Cardiac muscle cell (in vitro differentiated cells and primary cell): Measurements from ENCODE around the gene ACE. TPM values are rescaled to one million over a fixed set of nuclear protein-coding genes. Genes with fewer than 3 reads are reported as not detected.

Experiments used
- DNase-seq, 2 donors: peaks; one replicate each; pipeline versions ENCODE4 v3.0.0 to v3.0.0-alpha.2; 2010 to 2017; ENCODE audit warnings: low read depth in 1 of 2, low spot score in 1 of 2
- H3K27ac ChIP-seq: fragments of 200-600 bp; sonication (generic); 2 replicates; pipeline ENCODE4 v1.5.1; 2016
- H3K27me3 ChIP-seq: fragments of 200-600 bp; sonication (generic); 2 replicates; pipeline ENCODE4 v1.6.0; 2016; ENCODE audit warnings: control low read depth
- H3K36me3 ChIP-seq: fragments of 200-600 bp; sonication (generic); 2 replicates; pipeline ENCODE4 v1.5.1; 2016; ENCODE audit warnings: control low read depth
- H3K4me1 ChIP-seq: fragments of 200-600 bp; sonication (generic); 2 replicates; pipeline ENCODE4 v1.8.1; 2017; ENCODE audit warnings: low read depth, mild to moderate bottlenecking, mixed run types
- H3K4me3 ChIP-seq: fragments of 200-600 bp; sonication (generic); 2 replicates; pipeline ENCODE4 v1.5.1; 2016; ENCODE audit warnings: mild to moderate bottlenecking
- H3K9me3 ChIP-seq: fragments of 200-600 bp; sonication (generic); 2 replicates; pipeline ENCODE4 v1.5.1; 2017; ENCODE audit warnings: low read depth, mild to moderate bottlenecking, control low read depth
- CTCF ChIP-seq: IDR thresholded peaks from 2 replicates; pipeline ENCODE4 v1.5.1; 2012; ENCODE audit warnings: low read depth, mild to moderate bottlenecking, low read length
- polyA plus RNA-seq: library from polyadenylated mRNA; unstranded; fragments of >200 nt; fragmentation: Nextera tagmentation; extraction: Ambion mirVana; gene quantifications from 2 replicates; pipeline ENCODE4 v1.2.1, GENCODE V29; 2016
- total RNA-seq: library from RNA; depleted of rRNA; stranded (reverse); fragments of >200 nt; gene quantifications from 2 replicates; pipeline ENCODE4 v1.2.3, GENCODE V29; 2016

The ACE gene
- total and polyA plus RNA-seq, 2 experiments from 2014 or later, result 1.8 to 3.2 TPM

GRCh38 chr17:63433746-63434591 is 42.9 kb upstream of the ACE start:
- Histone ChIP-seq H3K9me3 (no peaks in the 10 kb centered on the region), H3K4me3 (no peak overlapping the region), H3K4me1 (peaks cover 5% of the 10 kb centered on the region), H3K27me3 (no peaks in the 10 kb centered on the region), H3K36me3 (no peaks in the 10 kb centered on the region), H3K27ac (no peak overlapping the region)
- no peak for TF ChIP-seq CTCF
- peak in 1 of 2 donors; percentile 96 for DNase-seq

GRCh38 chr17:63434951-63435571 is 41.8 kb upstream of the ACE start:
- H3K27ac ChIP-seq, result no peak overlapping the region
- H3K4me1 ChIP-seq, result peaks cover 5% of the 10 kb centered on the region
- H3K27me3 ChIP-seq, result no peaks in the 10 kb centered on the region
- H3K36me3 ChIP-seq, result no peaks in the 10 kb centered on the region
- peak in 1 of 2 donors; percentile 47 for DNase-seq
- H3K4me3 ChIP-seq, result no peak overlapping the region
- TF ChIP-seq CTCF, result peak; percentile 36
- H3K9me3 ChIP-seq, result no peaks in the 10 kb centered on the region

- Histone ChIP-seq H3K4me3 (no peak overlapping the region), H3K4me1 (peaks cover 5% of the 10 kb centered on the region), H3K9me3 (no peaks in the 10 kb centered on the region), H3K27ac (no peak overlapping the region), H3K36me3 (no peaks in the 10 kb centered on the region), H3K27me3 (no peaks in the 10 kb centered on the region)
- TF ChIP-seq CTCF, result no peak
- DNase-seq, result no peak
Measured at GRCh38 chr17:63435681-63436522, 41.0 kb upstream of the ACE start.

GRCh38 chr17:63436523-63437110 is 40.2 kb upstream of the ACE start:
- H3K27ac ChIP-seq, result no peak overlapping the region
- H3K27me3 ChIP-seq, result no peaks in the 10 kb centered on the region
- H3K9me3 ChIP-seq, result no peaks in the 10 kb centered on the region
- H3K36me3 ChIP-seq, result no peaks in the 10 kb centered on the region
- peak; percentile 26 for TF ChIP-seq CTCF
- H3K4me3 ChIP-seq, result no peak overlapping the region
- DNase-seq, result peak in 1 of 2 donors; percentile 56
- H3K4me1 ChIP-seq, result peaks cover 2% of the 10 kb centered on the region
